Lower leg skin (tissue), 4 donors: ENCODE data around the gene TTBK1. TPM values are rescaled to one million over a fixed set of nuclear protein-coding genes. Genes with fewer than 3 reads are reported as not detected.

Experiments used
- DNase-seq, 2 donors: peaks; one replicate each; pipeline ENCODE4 v3.0.0-alpha.2; 2019; ENCODE audit warnings: low spot score in 2 of 2
- H3K4me3 ChIP-seq: fragments of 200-600 bp; sonication (generic); 2 replicates; pipeline ENCODE4 v1.5.1; 2017; ENCODE audit warnings: mild to moderate bottlenecking, low read depth; ENCODE audit not compliant: poor library complexity, severe bottlenecking
- CTCF ChIP-seq, 3 donors: fragments of 450-650 bp; IDR thresholded peaks; one replicate each; pipeline ENCODE4 v1.5.1; 2016; ENCODE audit warnings: antibody characterized with exemption in 3 of 3, mild to moderate bottlenecking in 3 of 3, moderate library complexity in 2 of 3
- POLR2A ChIP-seq, 2 donors: fragments of 450-650 bp; IDR thresholded peaks; one replicate each; pipeline ENCODE4 v1.6.1; 2016 to 2017; ENCODE audit warnings: antibody characterized with exemption in 2 of 2, mild to moderate bottlenecking in 1 of 2, moderate library complexity in 1 of 2
- WGBS, 2 donors: methylation state at CpG; one replicate each; pipeline ENCODE4 v1.1.5; 2018; 5-methylcytosine and 5-hydroxymethylcytosine counted together
- intact Hi-C: fragments of 100-400 bp; cut with DNase I; formaldehyde crosslinking; loops from one replicate; pipeline ENCODE4 v1.15.0; 2023; ENCODE audit warnings: low total_unique reads
- total RNA-seq, 4 donors: library from RNA; depleted of rRNA; stranded (reverse); fragments of >200 nt; gene quantifications; one replicate each; pipeline ENCODE4 v1.1.0, GENCODE V29; 2016

Gene TTBK1
- total RNA-seq, 4 donors from 2014 or later, result 0.08 TPM; not detected in 3

DNA sequence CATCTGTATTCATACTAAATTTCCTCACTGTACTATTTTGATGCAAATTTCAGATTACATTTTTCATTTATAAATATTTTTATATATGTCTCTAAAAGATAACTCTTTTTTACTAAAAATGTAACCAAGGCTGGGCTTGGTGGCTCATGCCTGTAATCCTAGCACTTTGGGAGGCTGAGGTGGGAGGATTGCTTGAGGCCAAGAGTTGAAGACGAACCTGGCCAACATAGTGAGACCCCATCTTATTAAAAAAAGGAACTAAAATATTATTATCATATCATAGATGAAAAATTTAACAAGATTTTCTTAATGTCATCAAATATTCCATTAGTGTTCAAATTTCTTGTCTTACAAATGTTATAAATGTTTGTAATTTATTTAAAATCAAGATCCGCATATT is 7.4 kb upstream of the TTBK1 start:
- no peak for TF ChIP-seq CTCF (IDR thresholded peaks at IDR 0.05)
- no peak for TF ChIP-seq POLR2A (IDR thresholded peaks at IDR 0.05)
- WGBS, 2 donors, result 81 to 89% methylated on average over 2 of the region's 2 CpGs
- intact Hi-C loops, result no loop called here

DNA sequence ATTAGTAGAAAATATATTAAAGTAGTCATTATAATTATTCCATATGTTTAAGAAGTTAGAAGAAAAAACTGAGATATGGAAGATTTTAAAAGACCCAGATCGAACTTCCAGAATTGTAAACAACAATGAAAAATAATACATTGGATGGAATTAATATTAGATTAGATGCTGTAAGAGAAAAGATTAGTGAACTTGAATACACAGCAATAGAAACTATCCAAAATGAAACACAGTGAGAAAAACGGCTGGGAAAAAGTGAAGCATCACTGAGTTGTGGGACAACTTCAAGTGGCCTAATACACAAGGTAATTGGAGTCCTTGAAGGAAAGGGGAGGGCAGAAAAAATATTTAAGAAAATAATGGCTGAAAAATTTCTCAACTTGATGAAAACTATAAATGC is 4.2 kb upstream of the TTBK1 start:
- 63 to 70% methylated on average over 2 of the region's 2 CpGs for WGBS, 2 donors
- no peak overlapping the region for H3K4me3 ChIP-seq
- DNase-seq, result no peak
- TF ChIP-seq POLR2A (IDR thresholded peaks at IDR 0.05) (no peak), CTCF (IDR thresholded peaks at IDR 0.05) (no peak)
- intact Hi-C loops, result no loop called here

More for the DNA sequence above, 7.4 kb upstream of the TTBK1 start:
- no peak for DNase-seq
- no peak overlapping the region for H3K4me3 ChIP-seq

GRCh38 chr6:43240950-43241349 is 2.3 kb upstream of the TTBK1 start:
- WGBS, 2 donors, result 90 to 91% methylated on average over 1 of the region's 1 CpG
- DNase-seq, result no peak
- intact Hi-C loops, result no loop called here
- TF ChIP-seq POLR2A (IDR thresholded peaks at IDR 0.05) (no peak), CTCF (IDR thresholded peaks at IDR 0.05) (no peak)
- no peak overlapping the region for H3K4me3 ChIP-seq

DNA sequence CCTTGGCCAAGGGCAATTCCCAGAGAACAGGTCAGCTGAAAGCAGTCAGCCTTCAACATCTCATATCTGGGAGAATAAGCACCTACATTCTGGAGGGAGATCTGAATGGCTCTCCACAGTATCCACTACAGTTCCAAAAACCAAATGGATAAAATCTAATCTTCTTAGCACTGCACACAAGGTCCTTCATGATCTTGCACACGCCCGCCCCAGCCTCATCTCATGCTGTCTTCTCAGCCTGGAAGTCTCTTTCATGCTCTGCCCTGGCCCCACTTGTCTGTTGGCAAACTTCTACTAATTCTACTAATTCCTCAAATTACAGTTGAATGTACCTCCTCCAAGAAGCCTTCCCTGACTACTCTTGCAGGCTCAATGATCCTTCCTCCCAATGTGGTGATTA is 1.8 kb upstream of the TTBK1 start:
- intact Hi-C loops, result no loop called here
- 85 to 93% methylated on average over 2 of the region's 2 CpGs for WGBS, 2 donors
- no peak for TF ChIP-seq CTCF (IDR thresholded peaks at IDR 0.05)
- TF ChIP-seq POLR2A (IDR thresholded peaks at IDR 0.05), result no peak
- no peak overlapping the region for H3K4me3 ChIP-seq
- no peak for DNase-seq

- no peak overlapping the region for H3K4me3 ChIP-seq
- WGBS, 2 donors, result 24 to 46% methylated on average over 11 to 27 of the region's 37 CpGs
- intact Hi-C loops, result no loop called here
- TF ChIP-seq POLR2A (IDR thresholded peaks at IDR 0.05), result no peak
- TF ChIP-seq CTCF (IDR thresholded peaks at IDR 0.05), result no peak
- DNase-seq, result no peak
Measured at GRCh38 chr6:43243664-43244321, 512 bp downstream of the TTBK1 start.
